ENCODE results near the gene UHMK1.

DNA sequence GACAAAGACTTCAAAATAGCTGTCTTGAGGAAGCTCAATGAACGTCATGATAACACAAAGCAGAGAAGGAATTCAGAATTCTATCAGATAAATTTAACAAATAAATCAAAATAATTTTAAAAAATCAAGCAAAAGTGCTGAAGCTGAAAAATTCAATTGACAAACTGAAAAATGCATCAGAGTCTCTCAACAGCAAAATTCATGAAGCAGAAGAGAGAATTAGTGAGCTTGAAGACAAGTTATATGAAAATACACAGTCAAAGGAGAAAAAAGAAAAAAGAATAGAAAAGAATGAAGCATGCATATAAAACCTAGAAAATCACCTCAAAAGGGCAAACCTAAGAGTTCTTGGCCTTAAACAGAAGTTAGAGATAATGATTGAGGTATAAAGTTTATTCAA lies 21.0 kb upstream of the UHMK1 start:
- TF ChIP-seq CTCF (conservative IDR thresholded peaks at IDR 0.05; ENCODE audit: low read depth, low read length) (no peak), RCOR1 (IDR thresholded peaks at IDR 0.05; ENCODE audit: insufficient replicate concordance, low read length) (no peak), POLR2A (IDR thresholded peaks at IDR 0.05; ENCODE audit: low read depth, low read length) (no peak), SMC3 (IDR thresholded peaks at IDR 0.05; ENCODE audit: low read depth, low read length) (no peak), USF2 (IDR thresholded peaks at IDR 0.05; ENCODE audit: low read depth, low read length) (no peak), CHD1 (IDR thresholded peaks at IDR 0.05; ENCODE audit: low read depth, low read length) (no peak)

Data from IMR-90 (cell line).